DMS153 (cell line): ENCODE measurements around the gene SNN.

ENCODE experiments used
- DNase-seq: peaks from one replicate; lab custom pipeline; 2025; lab: John Stamatoyannopoulos, UW

Gene SNN

DNA sequence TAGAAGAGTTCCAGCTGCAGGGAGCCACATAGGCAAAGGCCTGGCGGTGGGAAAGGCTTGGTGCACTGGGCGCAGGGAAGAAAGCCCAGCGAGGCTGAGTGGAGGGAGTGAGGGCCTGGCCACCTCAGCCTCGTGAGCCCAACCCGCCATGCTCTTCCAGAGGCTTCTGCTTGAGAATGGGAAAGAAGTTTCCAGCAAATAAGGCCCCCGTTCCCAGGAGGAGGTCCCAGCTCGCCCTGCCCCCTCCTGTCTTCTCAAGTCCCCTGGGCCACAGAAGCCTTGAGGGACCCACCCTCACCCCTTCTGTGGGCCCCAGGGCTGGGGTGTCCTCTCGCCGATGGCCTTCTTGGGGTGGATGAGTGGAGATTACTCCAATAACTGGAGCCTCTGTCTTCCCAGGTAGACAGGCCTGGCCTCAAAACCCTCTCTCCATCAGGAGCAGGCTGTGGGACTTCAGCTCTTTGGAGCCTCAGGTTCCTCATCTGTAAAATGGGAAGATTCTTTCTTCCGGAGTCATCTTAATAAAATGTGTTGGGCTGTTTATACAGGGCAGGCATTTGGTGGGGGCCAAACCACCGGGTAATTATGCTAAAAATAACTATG, 933 bp upstream of the SNN start:
- DNase-seq = no peak

DNA sequence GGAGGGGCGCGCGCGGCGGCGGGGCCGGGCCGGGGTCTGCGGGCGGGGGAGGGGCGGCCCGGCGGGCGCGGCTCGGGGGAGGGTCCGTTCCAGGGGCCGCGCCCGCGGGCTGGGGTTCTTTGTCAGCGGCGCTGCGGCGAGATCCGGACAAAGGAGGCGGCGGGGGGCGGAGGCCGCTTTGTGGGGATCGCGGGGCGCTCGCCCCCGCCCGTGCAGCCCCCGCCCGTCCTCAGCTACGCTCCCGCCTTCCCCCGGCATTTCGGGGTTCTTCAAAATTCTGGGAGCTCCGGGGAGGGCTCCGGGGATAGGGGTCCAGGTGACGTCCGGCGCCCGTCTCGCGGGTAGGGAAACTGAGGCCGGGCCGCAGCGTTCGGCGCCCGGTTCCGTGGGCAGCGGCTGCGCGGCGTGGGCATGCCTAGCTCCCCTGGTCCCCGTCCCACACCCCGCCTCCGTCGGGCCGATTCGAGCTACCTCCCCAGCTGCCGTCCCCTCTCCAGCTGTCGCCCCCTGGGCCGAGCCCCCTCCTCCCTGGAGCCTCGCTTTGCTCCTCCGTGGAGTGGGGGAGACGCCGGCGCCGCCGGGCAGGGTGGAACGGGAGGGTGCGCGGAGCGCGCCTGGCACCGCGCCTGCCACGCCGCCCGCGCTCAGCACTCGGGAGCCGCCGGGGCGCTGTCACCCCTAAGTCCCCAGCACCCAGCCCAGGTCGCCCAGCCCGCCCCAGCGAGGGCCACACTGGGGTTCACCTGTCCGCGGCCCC, 546 bp downstream of the SNN start:
- no peak for DNase-seq

DNA sequence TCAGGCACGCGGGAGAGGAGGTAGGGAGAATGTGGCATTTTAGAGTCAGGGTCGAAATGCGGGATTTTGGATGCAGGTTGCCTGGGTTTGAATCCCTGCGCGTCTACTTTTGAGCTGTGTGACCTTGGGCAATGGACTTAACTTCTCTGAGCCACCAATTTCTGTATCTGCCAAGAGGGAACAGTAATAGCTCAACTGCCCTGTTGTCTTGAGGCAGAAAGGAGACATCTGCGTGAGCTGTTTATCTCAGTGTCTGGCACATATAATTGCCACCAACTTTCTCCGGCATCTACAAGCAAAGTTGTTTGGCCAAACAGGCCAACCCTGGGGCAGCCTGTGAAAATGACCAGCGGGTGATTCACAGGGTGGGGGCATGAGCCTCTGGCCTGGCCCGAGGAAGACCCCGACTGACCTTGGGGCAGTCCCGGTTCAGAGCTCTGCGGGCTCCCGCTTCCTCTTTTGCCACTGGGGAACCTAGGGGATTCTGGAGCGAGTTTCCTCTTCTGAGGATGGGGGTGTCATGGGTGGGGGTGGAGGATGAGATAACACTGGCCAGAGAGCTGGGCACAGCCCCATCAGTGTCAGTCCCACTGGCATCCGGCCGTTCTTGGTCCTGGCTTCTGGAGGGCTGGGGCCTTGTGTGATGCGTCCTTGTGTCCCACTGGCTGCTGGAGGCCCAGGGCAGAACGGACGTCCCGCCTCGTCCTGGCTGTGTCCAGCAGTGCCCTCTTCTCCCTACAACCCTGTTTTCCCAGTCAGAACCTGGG, 1.3 kb downstream of the SNN start:
- DNase-seq = no peak

DNA sequence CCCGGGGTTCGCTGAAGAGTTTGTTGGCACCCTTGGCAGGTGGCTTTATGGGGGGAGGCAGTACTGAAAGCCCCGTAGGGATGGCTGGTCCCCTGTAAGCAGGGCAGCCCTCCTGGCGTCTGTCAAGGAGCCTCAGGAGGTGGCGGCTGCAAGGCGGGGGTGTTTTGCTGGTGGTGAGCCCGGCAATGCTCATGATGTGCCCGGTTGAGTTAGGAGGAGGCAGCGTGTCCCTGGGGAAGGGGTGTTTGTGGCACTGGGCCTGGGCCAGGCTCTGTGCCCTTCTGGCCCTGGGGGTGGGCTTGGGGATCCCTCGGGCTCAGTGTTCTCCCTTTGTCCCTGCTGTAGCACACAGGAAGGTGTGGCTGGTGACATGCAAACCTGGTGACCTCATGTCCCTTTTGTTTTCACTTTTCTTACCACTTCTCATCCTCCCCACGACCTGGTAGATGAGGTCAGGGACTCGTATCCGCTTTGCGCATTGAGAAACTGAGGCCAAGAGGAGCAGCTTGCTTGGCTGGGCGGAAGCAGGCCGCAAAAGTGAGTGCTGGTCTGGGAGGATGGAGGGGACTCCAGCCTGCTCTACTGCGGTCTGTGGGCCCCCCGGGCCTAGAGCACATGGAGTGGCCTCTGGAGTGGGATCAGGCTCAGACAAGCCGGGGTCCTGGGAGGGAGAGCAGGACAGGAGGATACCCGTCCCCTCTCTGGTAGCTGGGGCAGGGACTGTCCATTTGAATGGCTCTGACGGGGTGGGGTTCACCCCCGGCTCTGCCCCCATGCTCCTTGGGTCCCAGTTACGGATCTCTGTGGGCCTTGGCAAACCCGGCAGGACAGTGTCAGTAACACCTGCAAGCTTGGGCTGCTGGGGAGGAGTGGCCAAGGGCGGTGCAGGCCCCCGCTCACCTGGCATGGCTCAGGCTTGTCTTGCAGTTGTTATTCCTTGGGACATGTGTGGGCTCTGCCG, 2.2 kb downstream of the SNN start:
- no peak for DNase-seq

DNA sequence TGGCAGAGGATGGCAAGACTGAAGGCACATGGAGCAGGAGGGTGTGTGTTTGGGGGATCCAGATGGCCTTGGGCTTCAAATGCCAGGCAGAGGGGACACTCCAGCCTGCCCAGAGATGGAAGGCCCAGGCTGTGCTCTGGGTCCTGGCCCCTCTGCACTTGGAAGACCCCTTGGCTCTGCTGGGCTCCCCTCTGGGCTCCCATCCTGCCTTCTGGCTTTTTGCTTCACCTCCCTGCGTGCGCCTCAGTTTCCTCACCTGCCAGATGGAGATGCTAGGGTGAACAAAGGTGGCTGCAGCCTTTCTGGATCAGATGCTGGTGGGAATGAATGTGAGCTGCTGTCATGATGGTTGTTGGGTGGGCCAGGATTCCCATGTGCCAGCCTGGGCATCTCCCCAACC, 3.0 kb downstream of the SNN start:
- no peak for DNase-seq

DNA sequence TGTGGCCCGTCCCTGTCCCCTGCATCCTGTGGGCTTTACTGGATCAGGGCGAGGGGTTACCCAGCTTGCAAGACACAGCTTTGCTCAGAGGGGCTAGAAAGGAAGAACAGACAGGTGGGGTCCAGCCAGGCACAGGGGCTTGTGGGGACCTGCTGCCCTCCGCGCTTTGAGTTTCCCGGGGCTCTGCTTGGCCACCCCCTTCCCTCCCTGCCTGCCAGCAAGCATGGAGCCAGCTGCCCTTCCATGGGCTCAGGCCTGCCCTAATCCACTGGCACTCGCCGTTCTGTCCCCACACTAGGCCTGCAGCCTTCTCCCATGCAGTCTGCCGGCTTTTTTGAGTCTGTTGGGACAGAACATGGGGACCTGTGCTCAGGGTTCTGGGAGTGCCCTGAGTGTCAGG, 3.4 kb downstream of the SNN start:
- DNase-seq = no peak

DNA sequence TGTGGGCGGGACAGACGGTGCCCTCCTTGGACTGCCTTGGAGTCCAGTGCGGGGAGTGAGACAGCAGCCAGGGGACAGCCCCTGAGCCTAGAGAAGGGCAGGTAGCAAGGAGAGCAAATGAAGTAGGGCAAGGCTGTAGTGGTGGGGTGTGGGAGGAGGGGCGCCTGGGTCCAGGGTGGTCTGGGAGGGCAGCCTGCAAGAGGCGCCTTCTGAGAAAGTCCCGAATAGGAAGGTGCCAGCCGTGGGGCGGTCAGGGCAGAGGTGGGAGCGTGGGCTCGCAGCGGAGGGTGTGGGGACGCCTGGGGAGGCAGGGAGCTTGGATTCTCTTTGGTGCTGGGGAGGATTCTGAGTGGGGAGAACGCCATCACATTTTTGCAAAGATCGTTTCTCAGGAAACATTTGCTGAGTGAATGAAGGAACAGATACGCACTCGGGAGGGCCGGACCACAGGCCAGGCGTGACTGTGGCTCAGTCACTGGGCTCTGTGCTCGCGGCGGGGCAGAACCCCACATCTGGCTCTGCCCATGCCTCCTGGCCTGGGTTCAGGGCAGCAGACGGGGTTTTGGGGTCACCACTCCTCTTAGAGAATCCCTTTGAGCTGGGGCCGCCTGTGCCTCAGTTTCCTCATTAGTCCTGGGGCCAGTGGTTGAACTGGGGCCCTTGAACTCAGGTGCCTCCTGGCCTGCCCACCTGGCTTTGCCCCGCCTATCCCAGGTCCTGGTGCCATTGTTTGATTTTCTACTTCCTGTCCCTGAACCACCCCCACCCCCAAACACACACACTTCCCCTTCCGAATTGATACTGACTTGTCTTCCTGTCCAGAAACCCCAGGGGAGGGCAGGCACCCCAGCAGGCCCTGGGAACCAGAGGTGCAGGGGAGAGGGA, 4.2 kb downstream of the SNN start:
- peak; percentile 55 for DNase-seq

DNA sequence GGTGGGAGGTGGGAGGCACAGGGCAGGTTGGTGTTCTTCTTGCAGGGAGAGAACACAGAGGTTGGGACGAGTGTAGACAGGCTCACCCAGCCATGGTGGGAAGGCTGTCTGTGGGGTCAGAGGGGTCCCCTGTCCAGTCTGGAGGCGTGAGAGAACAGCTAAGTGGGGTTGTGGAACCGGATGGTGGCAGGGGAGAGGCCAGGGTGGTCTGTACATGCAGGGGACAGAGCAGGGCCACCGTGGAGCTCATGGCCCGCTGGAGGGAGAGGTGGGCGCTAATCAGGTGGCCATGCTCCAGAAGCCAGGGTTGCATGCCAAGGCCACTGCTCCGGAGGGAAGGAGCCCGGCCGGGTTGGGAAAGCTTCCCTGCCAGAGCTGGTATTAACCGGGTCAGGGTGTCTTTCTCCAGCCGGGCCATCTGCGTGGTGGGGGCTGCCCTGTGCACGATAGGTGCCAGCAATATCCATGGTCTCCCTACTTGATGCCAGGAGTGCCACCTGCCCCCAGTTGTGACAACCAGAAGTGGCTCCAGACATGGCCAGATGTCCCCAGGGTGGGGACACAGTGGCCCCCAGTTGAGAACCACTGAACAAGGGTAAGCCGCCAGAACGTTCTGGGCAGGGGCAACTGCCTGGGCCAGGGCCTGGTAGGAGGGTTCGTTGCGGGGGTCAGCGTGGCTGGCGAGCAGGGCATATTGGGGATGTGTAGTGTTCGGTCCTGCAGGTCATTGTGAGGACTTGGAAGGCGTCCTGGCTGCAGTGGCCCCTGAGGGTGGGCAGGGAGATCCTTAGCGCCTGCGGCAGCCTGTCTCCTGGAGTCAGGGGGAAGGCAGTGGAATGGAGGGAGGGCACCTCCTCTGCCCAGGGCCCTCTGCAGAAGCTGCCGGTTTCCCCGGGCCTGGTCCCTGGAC, 5.1 kb downstream of the SNN start:
- no peak for DNase-seq

DNA sequence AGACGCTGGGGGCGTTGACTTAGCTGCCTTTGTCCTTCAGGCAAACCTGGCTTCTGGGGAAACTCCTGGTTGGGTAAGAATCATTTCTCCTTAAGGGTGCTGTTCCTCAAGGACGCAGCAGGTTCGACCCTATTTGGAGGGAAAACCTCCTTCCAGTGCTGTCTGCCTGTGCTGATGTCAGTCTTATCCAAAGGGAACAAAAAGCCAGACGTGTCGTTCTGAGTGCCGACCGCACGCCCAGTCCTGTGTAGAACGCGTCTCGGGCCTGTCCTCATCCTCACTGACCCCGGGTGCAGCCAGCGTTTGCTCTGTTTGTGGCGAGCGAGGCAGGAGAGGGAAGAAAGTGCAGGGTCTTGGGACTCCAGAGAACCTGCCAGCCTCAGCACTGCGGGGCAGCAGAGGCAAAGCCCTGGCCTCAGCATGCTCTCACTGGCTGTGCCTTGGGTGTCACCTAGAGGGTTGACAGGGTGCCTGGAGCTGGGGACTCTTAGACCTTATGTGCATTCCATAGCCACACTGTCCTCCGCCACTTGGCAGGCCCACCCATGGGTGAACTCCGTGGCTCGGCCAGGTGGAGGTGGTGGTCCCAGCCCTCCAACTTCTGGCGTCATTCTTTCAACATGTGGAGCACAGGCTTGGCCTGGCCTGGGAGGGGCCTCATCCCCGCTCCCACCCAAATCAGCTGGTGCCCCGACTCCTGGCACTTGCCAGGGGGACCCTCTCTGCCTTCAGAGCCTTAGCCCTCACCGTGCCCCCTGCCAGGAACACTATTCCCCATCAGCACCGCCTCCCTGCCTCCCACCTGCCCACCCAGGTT, 6.0 kb downstream of the SNN start:
- DNase-seq = no peak

DNA sequence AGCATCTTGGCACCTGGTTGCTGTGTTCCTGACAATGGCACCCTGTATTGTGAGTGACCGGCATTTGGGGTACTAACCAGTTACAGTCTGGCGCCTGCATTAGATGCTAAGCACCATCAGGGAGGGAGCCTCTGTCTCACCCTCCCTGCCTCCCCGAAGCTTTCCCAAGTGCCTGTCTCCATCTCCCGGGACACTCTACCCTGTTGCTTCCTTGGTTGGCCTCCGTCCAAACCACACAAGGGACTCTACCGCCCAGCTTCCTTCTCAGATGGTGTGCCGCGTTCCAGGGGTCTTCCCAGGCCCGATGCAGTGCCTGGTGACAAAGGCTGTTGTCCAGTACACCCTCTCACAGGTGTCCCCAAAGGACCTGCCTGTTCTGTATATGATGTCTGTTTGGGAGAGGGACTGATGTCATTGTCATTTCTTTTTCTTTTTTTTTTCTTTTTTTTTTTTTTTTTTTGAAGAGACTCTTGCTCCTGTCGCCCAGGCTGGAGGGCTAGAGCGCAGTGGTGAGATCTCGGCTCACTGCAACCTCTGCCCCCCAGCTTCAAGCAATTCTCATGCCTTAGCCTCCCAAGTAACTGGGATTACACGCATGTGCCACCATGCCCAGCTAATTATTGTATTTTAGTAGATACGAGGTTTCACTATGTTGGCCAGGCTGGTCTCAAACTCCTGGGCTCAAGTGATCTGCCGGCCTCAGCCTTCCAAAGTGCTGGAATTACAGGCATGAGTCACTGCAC, 6.7 kb downstream of the SNN start:
- DNase-seq = no peak

DNA sequence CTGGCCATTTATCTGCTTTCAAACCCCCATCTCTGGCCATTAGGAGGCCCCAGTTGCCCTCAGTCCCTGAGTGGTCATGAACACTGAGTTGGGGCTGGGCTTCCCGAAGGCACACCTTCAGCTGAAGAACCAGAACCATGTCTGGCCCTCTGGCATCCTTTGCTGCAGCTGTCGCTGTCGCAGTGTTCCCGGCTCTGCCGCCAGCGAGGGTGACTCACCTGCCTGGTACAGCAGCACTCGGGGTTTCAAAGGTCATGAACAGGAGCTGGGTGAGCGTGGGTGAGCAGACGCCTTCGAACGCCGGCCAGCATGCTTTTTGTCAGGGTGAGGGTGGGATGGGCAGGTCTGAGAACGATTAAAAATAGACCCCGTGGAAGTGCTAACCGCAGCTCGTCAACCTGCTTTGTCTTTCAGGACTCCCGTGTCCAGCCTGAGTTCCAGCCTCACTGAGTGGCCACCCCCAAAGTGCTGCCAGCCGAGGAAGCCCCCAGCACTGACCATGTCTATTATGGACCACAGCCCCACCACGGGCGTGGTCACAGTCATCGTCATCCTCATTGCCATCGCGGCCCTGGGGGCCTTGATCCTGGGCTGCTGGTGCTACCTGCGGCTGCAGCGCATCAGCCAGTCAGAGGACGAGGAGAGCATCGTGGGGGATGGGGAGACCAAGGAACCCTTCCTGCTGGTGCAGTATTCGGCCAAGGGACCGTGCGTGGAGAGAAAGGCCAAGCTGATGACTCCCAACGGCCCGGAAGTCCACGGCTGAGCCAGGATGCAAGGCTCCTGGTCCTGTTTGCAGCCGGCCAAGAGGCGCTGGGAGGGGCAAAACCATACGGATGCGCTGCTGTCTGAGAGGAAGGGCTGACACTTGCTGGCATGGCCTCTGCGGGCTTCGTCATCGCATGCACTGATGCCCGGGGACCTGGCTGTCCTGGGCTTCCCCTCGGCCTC, 7.6 kb downstream of the SNN start:
- DNase-seq = no peak

DNA sequence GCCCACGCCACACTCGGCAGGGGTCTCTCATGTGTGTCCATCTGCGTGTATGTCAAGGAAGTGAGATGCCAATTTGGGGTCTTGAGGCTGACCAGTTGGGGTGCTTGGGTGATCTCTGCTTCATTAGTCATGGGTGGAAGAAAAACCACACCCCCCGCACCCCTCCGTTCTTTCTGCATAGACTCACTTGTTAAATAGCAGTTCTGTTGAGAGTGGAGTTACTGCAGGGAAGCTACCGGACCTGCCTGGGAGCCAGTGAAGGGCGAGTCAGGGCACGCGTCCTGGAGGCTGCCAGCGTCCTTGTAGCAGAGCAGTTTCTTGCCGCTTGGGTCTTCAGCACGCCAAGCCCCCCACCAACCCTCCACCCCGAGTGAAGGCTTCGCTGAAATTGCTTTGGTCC, 8.5 kb downstream of the SNN start:
- DNase-seq = no peak

DNA sequence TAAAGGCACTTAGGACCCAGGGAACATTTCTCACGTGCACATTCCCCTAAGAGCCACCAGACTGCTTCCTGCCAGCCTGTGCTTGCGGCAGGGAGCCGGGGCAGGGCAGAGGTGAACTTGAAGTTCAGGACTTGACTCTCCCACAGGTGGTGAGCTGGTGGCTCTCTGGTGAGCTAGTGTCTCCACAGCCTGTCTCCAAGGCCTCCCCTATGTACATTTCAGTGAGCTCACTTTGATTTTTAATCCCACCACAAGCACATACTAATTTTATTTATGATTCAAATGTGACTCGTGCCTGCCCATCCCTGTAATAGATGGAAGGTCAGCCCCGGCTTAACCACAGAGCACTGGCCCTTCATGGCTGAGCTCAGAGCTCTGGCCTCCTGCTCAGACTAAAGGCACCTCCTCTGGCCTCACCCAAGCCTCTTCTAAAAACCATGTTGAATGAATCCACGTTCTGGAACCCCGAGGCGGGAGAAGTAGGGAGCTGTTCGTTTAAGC, 9.2 kb downstream of the SNN start:
- no peak for DNase-seq

DNA sequence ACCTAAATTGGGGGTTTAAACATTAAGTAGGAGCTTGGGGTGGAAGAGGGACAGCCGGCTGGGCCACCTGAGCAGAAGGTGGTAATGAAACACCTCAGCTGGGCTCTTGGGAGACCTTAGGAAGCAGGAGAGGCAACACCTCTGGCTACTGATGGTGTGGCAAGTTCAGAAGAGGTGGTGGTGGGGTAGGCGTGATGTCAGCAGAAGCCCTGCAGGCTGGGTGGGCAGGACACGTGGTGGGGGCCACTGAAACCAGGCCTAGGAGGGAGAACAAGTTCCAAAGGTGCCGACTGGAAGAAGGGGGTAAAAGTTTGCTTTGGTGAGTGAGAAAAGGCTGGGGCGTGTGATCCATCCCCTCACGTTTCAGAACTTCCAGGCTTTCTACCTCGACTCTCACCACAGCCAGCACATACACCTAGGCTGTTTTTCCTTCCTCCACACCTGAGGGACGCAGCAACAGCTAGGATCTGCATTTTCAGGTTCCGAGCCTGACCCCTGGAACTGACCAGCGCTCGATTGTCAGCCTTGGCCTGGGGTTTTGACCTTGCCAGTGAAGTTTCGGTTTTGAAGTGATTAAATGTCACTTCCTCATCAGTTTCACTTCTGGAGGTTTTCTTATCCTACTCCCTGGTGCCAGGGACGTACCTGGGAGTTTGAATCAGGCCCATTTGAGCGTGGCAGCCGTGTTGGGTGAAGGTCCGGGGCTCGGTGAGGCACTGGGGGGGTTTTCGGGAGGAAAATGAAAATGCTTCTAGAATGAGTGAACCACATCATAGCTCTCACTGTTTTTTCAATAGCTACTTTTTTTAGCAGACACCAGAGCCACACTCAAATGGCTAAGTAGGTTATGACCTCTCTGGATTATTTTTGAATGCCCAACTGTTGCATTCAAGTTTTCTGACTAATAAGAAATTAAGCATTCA, 10.0 kb downstream of the SNN start:
- DNase-seq = no peak

DNA sequence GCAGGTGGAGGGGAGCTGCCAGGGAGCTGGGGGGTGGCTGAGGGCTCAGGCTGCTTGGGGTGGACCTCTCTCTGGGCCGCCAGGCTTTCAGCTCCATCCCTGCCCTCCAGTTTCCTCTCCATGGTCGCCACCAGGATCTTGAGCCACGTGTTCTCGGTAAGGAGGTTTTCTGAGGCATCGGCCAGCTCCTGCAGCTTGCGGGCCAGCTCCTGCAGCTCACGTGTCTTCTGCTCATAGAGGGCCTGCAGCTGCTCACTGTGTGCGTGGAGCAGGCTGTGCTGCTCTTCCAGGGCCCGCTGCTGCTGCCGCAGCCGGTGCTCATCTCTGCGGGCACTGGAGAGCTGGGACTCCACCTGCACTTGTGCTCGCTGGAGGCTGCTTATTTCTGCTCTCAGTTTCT, 11.0 kb downstream of the SNN start:
- no peak for DNase-seq
